Activated CD8-positive, alpha-beta memory T cell treated with anti-CD3 and anti-CD28 coated beads, Interleukin-2, amount 50 U/mL, for 4 hours (primary cell): ENCODE results near the gene CLEC10A.
"Not testable (repeated sequence)": the region's sequence is repeated elsewhere in the genome, so short reads cannot be mapped to it uniquely, and the experiment has no call there.

Source experiments
- DNase-seq: peaks from one replicate; pipeline ENCODE4 v3.0.0-alpha.2; 2020

CLEC10A gene

GRCh38 chr17:7079581-7080455, at the start of gene CLEC10A:
TSS of gene CLEC10A (minus strand) at chr17:7080251. CDS start at chr17:7078812, 1,439 bp downstream.
- DNase-seq, result no peak

- no peak for DNase-seq
Measured at GRCh38 chr17:7129311-7129710, 49.3 kb upstream of the CLEC10A start.

DNA sequence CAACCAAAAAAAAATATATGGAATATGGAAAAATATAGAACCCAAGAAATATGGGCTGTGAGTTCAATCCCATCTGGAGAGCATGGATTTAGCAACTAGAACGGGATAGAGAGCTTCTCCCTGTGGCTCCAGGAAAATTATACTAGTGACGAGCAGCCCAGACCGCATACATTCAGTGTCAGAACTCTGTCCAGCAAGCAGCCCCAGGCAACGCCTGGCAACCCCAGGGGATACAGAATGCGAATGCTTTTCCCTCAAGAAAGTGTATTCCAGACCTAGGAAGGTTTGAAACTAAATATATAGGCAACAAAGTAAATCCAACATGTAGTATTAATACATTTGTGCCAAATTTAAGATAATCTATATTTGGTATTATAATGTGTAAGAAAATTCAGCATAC, 48.1 kb upstream of the CLEC10A start:
- no peak for DNase-seq

DNA sequence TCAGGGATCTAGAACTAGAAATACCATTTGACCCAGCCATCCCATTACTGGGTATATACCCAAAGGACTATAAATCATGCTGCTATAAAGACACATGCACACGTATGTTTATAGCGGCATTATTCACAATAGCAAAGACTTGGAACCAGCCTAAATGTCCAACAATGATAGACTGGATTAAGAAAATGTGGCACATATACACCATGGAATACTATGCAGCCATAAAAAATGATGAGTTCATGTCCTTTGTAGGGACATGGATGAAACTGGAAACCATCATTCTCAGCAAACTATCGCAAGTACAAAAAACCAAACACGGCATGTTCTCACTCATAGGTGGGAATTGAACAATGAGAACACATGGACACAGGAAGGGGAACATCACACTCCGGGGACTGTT, 47.5 kb upstream of the CLEC10A start:
- DNase-seq, result not testable (repeated sequence)

- DNase-seq, result not testable (repeated sequence)
Measured at GRCh38 chr17:7126386-7126785, 46.3 kb upstream of the CLEC10A start.

- DNase-seq, result no peak
Measured at GRCh38 chr17:7124923-7125322, 44.9 kb upstream of the CLEC10A start.

DNA sequence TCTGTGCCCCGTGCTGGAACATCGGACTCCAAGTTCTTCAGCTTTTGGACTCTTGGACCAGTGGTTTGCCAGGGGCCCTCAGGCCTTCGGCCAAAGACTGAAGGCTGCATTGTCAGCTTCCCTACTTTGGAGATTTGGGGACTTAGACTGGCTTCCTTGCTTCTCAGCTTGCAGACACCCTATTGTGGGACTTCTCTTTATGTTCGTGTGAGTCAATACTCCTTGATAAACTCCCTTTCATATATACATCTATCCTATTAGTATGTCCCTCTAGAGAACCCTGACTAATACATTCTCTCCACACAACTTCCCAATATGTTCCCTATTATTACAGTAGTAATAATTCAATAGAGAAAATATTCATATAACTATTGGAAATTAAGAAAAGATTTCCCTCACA, 43.8 kb upstream of the CLEC10A start:
- DNase-seq, result no peak

- DNase-seq, result no peak
Measured at GRCh38 chr17:7122381-7122780, 42.3 kb upstream of the CLEC10A start.

DNA sequence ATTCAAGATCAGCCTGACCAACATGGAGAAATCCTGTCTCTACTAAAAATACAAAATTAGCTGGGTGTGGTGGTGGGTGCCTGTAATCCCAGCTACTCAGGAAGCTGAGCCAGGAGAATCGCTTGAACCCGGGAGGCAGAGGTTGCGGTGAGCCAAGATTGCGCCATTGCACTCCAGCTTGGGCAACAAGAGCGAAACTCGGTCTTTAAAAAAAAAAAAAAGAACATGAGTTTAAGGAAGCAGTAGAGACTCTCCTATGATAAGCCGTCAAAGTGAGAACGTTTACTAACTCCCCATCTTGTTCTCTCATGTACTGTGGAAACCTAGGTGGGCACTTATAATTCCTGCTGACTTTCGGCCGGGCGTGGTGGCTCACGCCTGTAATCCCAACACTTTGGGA, 40.6 kb upstream of the CLEC10A start:
- not testable (repeated sequence) for DNase-seq

- no peak for DNase-seq
Measured at GRCh38 chr17:7120123-7120522, 40.1 kb upstream of the CLEC10A start.

GRCh38 chr17:7119314-7119713, 39.3 kb upstream of the CLEC10A start:
- DNase-seq, result no peak

DNA sequence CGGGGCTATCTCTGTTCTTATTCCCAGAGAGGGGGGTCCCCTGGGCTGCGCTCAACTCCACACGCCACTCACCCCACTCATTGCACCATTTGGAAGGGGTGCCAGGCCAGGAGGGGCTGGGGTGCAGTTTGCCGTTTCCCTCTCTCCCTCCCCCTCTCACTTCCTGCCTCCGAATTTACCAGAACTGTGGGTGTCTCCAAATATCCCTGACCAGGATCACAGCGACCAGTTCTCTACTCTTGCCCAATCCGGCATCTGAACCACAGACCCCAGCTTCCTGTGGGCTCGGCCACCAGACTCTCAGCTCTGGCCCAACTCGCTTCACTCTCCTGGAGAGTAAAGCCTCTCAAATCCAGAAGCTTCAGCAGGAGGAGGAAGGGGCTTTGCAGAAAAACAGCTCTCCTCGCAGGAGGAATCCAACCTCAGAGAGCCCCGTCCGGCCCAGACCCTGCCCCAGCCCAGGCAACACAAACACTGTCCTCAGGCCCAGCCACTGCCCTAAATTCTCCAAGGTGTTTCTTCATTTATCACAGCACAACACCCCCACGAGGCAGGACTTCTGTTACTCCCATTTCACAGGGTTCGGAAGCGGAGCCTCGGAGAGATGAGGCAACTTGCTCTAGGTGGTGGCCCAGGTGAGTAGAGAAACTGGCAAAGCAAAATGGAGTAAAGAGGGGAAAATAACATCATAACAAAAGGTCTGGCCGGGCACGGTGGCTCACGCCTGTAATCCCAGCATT, 35.0 kb upstream of the CLEC10A start:
- no peak for DNase-seq

DNA sequence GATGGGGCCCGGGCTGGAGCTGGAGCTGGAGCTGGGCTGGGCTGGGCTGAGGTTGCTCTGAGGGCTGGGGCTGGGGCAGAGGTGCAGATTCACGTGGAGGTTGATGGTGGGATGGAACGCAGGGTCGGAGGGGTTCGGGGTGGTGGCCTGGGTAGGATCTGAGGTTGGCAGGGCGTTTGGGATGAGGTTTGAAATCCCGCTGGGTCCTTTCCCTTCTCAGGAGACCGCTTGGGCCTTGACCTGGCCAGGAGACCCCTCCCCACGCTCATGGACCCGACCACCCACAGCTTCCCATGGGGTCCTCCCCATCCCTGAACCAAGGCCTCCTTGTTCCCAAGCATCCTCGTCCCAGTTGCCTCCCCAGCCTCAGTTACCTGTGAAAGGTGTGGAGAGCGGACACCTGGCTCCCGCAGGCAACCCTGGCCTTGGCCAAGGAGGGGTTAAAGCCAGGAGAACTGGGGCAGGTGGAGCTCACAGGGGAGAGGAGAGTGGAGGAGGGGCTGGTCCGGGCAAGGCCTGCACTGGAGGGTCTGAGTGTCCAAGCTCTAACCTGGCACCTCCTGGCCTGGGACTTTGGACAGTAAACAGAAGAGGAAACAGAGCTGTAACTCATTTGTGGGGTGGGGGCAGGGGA, 34.3 kb upstream of the CLEC10A start, which contains the start of gene ASGR2:
ASGR2 (minus strand) TSS at position 582 of the 634 bp plus-strand sequence. CDS start 582 bp downstream, outside the sequence.
- no peak for DNase-seq

DNA sequence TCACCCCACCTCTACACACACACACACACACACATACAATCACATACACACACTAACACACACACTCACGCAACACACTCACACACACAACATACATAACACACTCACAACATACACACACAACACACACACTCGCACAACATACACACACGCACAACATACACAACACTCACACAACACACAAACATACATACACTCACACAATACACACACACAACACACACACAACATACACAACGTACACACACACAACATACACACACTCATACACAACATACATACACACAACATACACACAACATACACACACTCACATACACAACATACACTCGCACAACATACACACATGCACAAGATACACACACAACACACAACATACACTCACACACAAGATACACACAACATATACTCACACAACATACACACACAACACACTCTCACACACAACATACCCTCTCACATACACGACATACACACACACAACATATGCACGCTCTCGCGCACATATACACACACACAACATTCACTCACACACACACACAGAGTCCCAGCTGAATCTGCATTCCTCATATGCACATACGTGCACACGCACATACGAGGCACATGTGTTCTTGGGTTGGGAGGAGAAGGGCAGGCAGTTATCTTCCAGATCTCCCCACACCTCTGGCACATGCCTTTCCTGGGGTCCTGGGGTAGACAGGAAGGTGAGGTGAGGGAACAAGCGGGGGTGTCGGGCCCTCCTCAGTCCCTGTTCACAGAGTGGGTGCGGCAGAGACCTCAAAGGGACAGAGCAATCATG, 33.4 kb upstream of the CLEC10A start:
- no peak for DNase-seq

GRCh38 chr17:7112510-7113108, 32.6 kb upstream of the CLEC10A start:
- DNase-seq, result no peak

DNA sequence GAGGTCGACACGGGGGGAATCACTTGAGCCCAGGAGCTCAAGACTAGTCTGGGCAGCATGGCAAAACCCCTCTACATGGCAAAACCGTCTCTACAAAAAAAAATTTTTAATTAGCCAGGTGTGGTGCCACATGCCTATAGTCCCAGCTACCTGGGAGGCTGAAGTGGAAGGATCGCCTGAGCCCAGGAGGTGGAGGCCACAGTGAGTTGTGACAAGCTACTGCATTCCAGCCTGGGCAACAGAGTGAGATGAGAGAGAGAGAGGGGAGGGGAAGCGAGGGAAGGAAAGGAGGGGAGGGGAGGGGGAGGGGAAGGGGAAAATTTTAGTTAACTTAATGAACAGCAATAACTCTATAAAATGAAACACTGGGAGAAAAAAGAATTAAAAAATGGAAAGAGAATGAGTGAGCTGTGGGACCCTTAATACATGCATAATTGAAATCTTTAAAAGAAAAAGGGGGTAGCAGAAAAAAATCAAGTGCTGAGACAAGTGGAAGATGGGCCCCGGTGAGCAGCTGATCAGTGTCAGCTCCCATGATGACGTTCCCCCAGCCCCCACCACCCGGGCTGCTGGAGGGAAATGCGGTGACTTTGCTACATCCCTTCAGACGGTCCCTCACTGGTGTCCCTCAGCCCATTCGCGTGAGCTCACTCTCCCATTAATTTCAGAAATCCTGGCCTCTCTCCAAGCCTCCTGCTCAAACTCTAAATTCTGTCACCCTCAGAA, 31.9 kb upstream of the CLEC10A start:
- no peak for DNase-seq

DNA sequence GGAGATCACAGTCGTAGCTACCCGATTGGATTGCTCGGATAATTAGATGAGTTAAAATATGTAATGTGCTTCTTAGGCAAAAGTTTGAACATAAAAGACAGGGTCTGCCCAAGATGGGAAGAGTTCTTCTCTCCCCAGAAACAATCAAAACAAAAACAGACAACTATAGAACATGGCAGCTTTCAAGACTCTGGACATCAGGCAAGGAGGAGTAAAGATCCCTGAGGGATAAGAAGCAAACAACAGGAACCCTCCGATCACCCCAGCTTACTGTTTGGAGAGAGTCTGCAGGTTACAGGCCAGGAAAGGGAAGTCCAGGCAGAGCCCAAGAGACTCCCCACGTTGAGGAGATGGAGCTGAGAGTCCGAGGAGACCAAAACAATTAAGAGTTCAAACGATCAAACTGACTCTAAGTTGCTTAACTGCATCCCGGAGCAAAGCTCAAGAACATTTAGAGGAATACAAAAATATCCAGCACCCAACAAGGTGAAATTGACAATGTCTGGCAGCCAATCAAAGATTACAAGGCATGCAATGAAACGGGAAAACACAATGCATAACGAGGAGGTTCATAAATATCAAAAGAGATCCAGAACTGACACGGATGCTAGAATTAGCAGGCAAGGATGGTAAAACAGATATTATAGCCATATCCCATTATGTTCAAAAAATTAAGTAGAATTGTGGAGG, 30.7 kb upstream of the CLEC10A start:
- no peak for DNase-seq

- DNase-seq, result no peak
Measured at GRCh38 chr17:7109461-7110322, 29.6 kb upstream of the CLEC10A start.

DNA sequence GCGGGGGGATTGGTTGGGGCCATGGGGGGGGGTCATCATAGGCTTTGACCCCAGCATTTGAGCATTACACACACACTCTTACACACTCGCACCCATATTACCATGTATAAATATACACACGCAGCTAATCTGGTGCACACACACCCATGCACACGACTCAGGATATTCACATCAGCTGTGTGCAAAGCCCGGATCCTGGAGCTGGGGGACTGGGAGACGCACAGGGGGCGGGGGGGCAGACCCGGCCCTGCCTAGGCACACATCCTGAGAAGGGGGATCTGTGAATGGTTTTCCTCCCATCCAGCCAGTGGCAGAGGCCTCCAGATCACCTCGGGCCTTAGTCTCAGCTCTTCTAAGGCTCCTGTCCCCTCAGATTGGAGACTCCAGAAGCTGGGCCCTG, 28.9 kb upstream of the CLEC10A start:
- no peak for DNase-seq

GRCh38 chr17:7108560-7108925, 28.5 kb upstream of the CLEC10A start:
- no peak for DNase-seq
